HG02763 (cell line): ENCODE data around the gene ZNF555.
A peak's percentile ranks its signal among the peaks of the same experiment; 100 is the strongest.
"Not testable (repeated sequence)": the region's sequence is repeated elsewhere in the genome, so short reads cannot be mapped to it uniquely, and the experiment has no call there.

Experiments used
- ATAC-seq: cut with Tn5 transposase; IDR thresholded peaks from one replicate; pipeline ENCODE4 v1.9.1; 2021; ENCODE audit warnings: mild to moderate bottlenecking, moderate library complexity; ENCODE audit not compliant: unreplicated experiment

ZNF555 gene

DNA sequence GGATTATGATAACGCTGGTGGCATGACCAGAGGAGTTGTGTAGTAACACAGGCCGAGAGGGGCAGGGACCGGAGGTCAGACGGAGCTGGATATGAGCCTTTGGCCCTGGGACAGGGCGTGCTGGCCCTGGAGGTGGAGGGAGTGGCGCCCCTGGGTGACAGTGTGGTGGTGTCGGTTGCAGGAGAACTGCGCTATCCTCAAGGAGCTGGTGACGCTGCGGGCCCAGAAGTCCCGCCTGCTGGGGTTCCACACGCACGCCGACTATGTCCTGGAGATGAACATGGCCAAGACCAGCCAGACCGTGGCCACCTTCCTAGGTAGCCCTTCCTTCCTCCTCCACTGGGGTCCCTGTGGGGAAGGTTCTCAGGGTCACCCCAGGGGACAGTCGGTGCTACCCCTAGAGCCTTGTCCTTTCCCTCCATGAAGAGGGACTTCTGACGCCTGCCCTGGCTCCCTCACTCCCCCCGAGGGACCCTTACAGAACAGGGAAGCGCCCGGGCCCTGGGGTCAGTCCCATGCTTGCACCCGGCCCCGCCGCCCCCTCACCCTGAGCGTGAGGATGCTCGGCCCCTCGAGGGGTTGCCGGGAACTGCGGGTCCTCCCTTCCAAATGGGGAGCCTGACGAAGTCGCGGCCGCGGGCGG lies 34.4 kb upstream of the ZNF555 start:
- no peak for ATAC-seq

- no peak for ATAC-seq
These were observed 33.7 kb upstream of the ZNF555 start for GRCh38 chr19:2807379-2808128.

DNA sequence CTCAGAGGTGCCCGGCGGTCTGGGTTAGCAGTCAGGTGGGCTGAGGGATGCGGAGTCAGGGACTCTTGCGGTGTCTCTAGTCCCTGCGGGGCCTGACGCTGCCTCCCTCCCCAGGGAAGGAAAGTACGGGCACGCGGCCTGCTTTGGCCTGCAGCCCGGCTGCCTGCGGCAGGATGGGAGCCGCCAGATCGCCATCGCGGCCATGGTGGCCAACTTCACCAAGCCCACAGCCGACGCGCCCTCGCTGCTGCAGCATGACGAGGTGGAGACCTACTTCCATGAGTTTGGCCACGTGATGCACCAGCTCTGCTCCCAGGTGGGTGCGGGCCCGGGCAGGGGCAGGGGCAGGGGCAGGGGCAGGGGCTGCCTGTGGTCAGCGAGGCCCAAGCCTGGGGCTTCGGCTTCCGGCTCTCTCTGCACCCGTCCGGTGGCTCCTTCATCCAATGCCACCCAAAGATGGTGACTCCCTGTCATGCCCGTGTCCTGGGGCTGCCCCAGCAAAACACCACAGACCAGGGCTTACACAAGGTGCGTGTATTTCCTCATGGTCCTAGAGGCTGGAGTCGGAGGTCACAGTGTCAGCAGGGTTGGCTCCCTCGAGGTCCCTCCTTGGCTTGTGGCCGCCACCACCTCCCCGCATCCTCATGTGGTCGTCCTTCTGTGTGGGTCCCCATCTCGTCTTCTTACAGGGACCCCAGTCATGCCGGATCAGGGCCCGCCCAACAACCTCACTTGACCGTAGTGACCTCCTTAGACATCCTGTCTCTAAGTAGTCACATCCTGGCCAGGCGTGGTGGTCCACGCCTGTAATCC lies 32.9 kb upstream of the ZNF555 start:
- no peak for ATAC-seq

GRCh38 chr19:2809387-2810140 lies 31.7 kb upstream of the ZNF555 start:
- ATAC-seq, result no peak

DNA sequence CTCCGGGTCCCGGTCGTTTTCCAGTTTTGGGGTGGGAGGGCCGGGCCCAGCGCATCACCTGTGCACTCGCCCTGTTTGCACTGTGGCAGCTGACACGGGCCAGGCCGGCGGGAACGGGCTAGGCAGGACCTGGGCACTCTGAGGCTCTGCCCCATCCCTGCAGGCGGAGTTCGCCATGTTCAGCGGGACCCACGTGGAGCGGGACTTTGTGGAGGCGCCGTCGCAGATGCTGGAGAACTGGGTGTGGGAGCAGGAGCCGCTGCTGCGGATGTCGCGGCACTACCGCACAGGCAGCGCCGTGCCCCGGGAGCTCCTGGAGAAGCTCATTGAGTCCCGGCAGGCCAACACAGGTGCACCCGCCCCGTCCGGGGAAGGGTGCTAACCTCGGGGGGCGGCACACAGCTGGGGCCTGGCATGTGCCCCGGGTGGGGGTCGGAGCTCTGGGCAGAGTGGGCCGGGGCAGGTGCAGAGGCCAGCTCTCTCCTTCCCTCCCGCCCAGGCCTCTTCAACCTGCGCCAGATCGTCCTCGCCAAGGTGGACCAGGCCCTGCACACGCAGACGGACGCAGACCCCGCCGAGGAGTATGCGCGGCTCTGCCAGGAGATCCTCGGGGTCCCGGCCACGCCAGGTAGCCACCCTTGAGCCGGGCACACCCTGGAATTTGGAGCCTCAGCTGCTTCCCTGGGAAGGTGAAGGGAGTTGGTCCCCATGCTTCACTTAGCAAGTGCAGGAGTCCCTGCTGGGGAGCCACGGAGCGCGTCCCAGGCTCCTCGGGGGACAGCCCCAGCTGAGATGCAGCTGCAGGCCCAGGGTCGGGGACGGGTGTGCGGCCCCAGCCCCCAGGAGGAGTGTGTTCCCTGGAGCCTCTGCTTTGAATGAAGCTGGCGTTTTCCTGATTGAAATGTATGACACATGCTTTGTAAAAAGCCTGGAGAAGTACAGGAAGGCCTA lies 30.9 kb upstream of the ZNF555 start:
- no peak for ATAC-seq

DNA sequence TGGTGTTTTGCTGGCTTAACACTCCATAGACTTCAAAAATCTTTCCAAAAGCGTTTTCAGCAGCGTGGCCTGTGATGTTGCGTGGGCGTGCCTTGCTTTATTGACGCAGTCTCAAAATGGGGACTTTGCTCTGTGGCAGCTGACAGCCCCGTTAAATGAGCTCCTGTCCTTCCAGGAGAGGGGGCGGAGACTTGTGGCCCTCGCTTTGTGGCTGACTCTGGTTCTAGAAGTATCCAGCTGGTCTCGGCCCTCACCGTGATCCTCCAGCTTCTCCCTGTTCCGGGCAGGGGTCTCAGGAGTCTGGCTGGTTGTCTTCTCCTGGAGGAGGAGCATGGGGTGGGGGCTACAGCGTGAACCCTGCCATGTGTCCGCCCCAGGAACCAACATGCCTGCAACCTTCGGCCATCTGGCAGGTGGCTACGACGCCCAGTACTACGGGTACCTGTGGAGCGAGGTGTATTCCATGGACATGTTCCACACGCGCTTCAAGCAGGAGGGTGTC lies 30.0 kb upstream of the ZNF555 start:
- ATAC-seq, result no peak

- ATAC-seq, result no peak
These were observed 29.4 kb upstream of the ZNF555 start for GRCh38 chr19:2811735-2812413.

DNA sequence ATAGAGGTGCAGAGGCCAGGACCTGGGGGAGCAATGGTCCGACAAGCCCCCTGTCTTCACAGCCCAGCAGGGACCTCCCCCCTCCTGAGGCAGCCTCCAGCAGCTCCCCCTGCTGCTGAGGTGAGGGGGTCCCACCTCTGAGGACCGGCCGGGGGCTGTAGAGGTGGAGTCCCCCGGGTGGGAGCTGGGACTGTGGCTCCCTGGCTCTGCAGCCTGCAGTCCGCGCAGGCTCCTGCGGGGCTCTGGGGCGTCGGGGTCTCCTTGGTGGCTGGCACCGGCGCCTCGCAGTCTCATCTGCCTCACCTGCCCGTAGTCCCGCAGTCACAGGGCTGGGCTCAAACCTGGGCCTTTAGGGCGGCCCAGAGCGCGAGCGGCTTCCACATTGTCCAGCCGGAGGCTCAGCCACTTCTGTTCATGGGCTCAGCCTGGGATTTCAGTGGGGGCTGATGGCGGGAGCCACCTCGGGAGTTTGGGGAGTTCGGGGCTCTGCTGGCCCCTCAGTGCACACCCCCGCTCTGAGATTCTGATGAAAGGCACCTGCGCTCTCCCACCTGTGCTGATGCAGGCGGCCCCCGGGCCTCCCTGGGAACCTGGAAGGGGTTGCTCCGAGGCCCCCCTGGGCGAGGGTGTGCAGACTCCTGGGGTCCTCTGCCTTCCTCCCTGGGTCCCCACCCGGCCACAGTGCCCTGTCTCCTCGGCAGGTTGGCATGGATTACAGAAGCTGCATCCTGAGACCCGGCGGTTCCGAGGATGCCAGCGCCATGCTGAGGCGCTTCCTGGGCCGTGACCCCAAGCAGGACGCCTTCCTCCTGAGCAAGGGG lies 28.7 kb upstream of the ZNF555 start:
- no peak for ATAC-seq

- ATAC-seq, result no peak
These were observed 27.8 kb upstream of the ZNF555 start for GRCh38 chr19:2813235-2814160.

DNA sequence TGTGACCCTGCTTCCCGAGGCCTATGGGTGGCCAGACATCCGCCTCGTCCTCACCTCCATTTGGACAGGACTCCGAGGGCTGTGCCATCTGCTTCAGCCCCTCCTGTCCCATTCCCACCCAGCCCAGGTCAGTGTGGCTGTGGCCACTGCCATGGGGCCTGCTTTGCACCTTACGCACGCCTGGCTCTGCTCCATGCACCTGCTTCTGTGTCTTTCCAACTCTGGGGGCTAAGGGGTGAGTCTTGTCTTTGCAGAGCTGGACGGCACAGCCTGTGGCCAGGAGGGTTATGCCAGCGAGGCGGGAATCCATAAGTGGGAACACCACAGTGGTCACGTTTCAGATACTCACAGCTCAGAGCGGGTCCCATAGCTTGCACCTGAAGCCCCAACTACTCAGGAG lies 26.8 kb upstream of the ZNF555 start:
- ATAC-seq, result no peak

- no peak for ATAC-seq
These were observed 26.1 kb upstream of the ZNF555 start for GRCh38 chr19:2815191-2815614.

DNA sequence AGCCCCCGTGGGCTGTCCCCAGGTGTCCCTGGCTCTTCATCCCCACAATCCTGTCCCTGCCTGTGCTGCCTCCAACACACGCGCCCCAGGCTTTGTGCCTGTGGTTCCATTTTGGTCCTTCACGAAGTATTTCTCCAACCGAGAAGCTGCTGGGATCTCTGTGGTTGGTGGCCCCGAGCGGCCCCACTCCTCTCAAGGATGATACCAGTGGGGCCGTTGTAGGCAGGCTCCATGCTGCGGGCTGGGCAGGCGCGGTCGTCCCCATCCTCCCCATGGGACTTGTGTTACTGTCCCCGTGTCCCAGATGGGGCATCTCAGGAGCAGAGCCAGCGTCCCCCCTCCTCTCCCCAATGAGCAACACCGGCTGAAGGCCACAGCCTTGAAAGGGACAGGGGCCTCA lies 25.4 kb upstream of the ZNF555 start:
- ATAC-seq, result no peak

DNA sequence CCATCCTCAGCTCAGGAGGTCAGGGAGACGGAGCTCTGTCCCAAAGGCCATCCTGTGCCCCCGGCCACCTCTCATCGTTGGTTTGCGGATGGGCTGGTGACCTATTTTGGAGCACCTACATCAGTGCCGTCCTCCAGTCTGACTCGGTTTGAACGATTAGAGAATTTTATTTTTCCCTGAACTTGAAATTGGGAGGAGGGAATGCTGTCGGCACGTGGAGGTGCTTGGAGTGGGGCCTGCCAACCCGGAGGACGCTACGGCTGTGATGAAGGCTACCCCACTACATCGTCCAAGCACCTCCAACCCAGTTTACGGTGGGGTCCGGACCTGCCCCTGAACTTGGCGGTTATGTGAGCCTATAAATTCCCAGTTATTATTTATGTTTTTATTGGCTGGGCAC lies 24.6 kb upstream of the ZNF555 start:
- ATAC-seq, result no peak

GRCh38 chr19:2817237-2817829 lies 23.9 kb upstream of the ZNF555 start:
- ATAC-seq, result not testable (repeated sequence)

- ATAC-seq, result peak; percentile 88
These were observed 21.6 kb upstream of the ZNF555 start, which contains the start of gene ZNF554 for GRCh38 chr19:2819540-2820111. ZNF554 (plus strand) TSS chr19:2819868; CDS start chr19:2820072, 204 bp downstream.

GRCh38 chr19:2820112-2820702 lies 21.1 kb upstream of the ZNF555 start:
- ATAC-seq, result no peak
